ENCODE data around the gene DDX1. TPM values are rescaled to one million over a fixed set of nuclear protein-coding genes. Genes with fewer than 3 reads are reported as not detected.

Gene DDX1
- total and polyA plus RNA-seq, 2 donors (not counting 1 experiment from before 2014, with no cell fraction given) = 54.3 to 176 TPM

GRCh38 chr2:15661295-15661569 is 69.6 kb downstream of the DDX1 start:
- Histone ChIP-seq H3K4me1 (ENCODE audit: control insufficient read depth, extremely low read depth, insufficient read depth, low read length) (no peaks in the 10 kb centered on the region), H3K4me3 (replicated peaks in 1 of 4; ENCODE audit: control extremely low read depth in 1 of 4, insufficient read depth in 1 of 4, low read depth in 3 of 4, low read length in 4 of 4) (no peak overlapping the region)

GRCh38 chr2:15662026-15662425 is 70.4 kb downstream of the DDX1 start:
- Histone ChIP-seq H4K20me1 (ENCODE audit: control insufficient read depth, extremely low read depth, insufficient read depth, low read length) (no peaks in the 10 kb centered on the region), H3K9me3 (ENCODE audit: control insufficient read depth, insufficient read depth, low read depth, low read length) (no peaks in the 10 kb centered on the region), H3K4me2 (ENCODE audit: extremely low read depth, insufficient read depth, low read length) (no peak overlapping the region), H3K9ac (ENCODE audit: insufficient read depth, low read length) (no peak overlapping the region), H3K27ac (ENCODE audit: insufficient read depth, low read length) (no peak overlapping the region), H2AFZ (ENCODE audit: low read length) (no peak overlapping the region), H3K4me3 (replicated peaks in 1 of 4; ENCODE audit: control extremely low read depth in 1 of 4, insufficient read depth in 1 of 4, low read depth in 3 of 4, low read length in 4 of 4) (no peak overlapping the region), H3K36me3 (ENCODE audit: control insufficient read depth, insufficient read depth, low read length) (no peaks in the 10 kb centered on the region), H3K27me3 (ENCODE audit: control insufficient read depth, insufficient read depth, low read length) (no peaks in the 10 kb centered on the region), H3K79me2 (ENCODE audit: control insufficient read depth, insufficient read depth, low read length) (no peaks in the 10 kb centered on the region), H3K4me1 (ENCODE audit: control insufficient read depth, extremely low read depth, insufficient read depth, low read length) (no peaks in the 10 kb centered on the region)
- TF ChIP-seq CTCF (conservative IDR thresholded peaks at IDR 0.05 in 1 of 2, IDR thresholded peaks at IDR 0.05 in 1 of 2; ENCODE audit: low read depth in 1 of 2, low read length in 2 of 2) = no peak
- no peak for TF ChIP-seq EZH2 (IDR thresholded peaks at IDR 0.05; ENCODE audit: low read length, missing control alignments)
- no peak for DNase-seq (ENCODE audit: low read depth in 2 of 2)

More at GRCh38 chr2:15661295-15661569, 69.6 kb downstream of the DDX1 start:
- no peak for DNase-seq (ENCODE audit: low read depth in 2 of 2)
- no peak overlapping the region for H3K4me2 ChIP-seq (ENCODE audit: extremely low read depth, insufficient read depth, low read length)
- H4K20me1 ChIP-seq (ENCODE audit: control insufficient read depth, extremely low read depth, insufficient read depth, low read length) = no peaks in the 10 kb centered on the region
- TF ChIP-seq CTCF (conservative IDR thresholded peaks at IDR 0.05 in 1 of 2, IDR thresholded peaks at IDR 0.05 in 1 of 2; ENCODE audit: low read depth in 1 of 2, low read length in 2 of 2) (no peak), EZH2 (IDR thresholded peaks at IDR 0.05; ENCODE audit: low read length, missing control alignments) (no peak)
- H3K36me3 ChIP-seq (ENCODE audit: control insufficient read depth, insufficient read depth, low read length) = no peaks in the 10 kb centered on the region
- H3K79me2 ChIP-seq (ENCODE audit: control insufficient read depth, insufficient read depth, low read length) = no peaks in the 10 kb centered on the region
- H3K9ac ChIP-seq (ENCODE audit: insufficient read depth, low read length) = no peak overlapping the region
- H3K27ac ChIP-seq (ENCODE audit: insufficient read depth, low read length) = no peak overlapping the region
- no peaks in the 10 kb centered on the region for H3K27me3 ChIP-seq (ENCODE audit: control insufficient read depth, insufficient read depth, low read length)
- no peaks in the 10 kb centered on the region for H3K9me3 ChIP-seq (ENCODE audit: control insufficient read depth, insufficient read depth, low read depth, low read length)
- no peak overlapping the region for H2AFZ ChIP-seq (ENCODE audit: low read length)

DNA sequence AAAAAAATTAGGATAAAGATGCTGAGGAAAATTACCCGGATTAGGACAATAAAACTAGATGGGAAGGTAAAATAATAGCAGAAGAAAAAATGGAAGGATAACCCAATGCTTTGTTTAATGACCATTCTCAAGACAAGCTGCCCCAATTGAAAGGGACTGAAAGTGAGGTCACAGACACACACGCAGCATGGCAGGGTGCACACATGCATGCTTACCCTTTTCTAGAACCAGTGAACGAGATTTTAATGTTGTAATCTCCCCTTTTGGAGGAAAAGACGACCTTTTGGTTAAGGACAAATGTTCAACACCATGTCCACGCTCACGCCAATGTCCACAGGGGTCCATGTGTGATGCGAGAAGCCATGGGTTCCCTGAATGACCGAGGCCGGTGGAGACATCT is 70.9 kb downstream of the DDX1 start:
- Histone ChIP-seq H3K36me3 (ENCODE audit: control insufficient read depth, insufficient read depth, low read length) (no peaks in the 10 kb centered on the region), H2AFZ (ENCODE audit: low read length) (no peak overlapping the region), H3K27me3 (ENCODE audit: control insufficient read depth, insufficient read depth, low read length) (no peaks in the 10 kb centered on the region), H4K20me1 (ENCODE audit: control insufficient read depth, extremely low read depth, insufficient read depth, low read length) (no peaks in the 10 kb centered on the region), H3K4me1 (ENCODE audit: control insufficient read depth, extremely low read depth, insufficient read depth, low read length) (no peaks in the 10 kb centered on the region), H3K27ac (ENCODE audit: insufficient read depth, low read length) (no peak overlapping the region), H3K79me2 (ENCODE audit: control insufficient read depth, insufficient read depth, low read length) (no peaks in the 10 kb centered on the region), H3K4me3 (replicated peaks in 1 of 4; ENCODE audit: control extremely low read depth in 1 of 4, insufficient read depth in 1 of 4, low read depth in 3 of 4, low read length in 4 of 4) (no peak overlapping the region), H3K9ac (ENCODE audit: insufficient read depth, low read length) (no peak overlapping the region), H3K9me3 (ENCODE audit: control insufficient read depth, insufficient read depth, low read depth, low read length) (no peaks in the 10 kb centered on the region), H3K4me2 (ENCODE audit: extremely low read depth, insufficient read depth, low read length) (no peak overlapping the region)
- TF ChIP-seq EZH2 (IDR thresholded peaks at IDR 0.05; ENCODE audit: low read length, missing control alignments) = no peak
- TF ChIP-seq CTCF (conservative IDR thresholded peaks at IDR 0.05 in 1 of 2, IDR thresholded peaks at IDR 0.05 in 1 of 2; ENCODE audit: low read depth in 1 of 2, low read length in 2 of 2) = no peak
- no peak for DNase-seq (ENCODE audit: low read depth in 2 of 2)
